K562 (cell line): ENCODE data around the gene NFYC. TPM values are rescaled to one million over a fixed set of nuclear protein-coding genes. Genes with fewer than 3 reads are reported as not detected.

ENCODE experiments used
- ARID2 ChIP-seq: fragments of 450-650 bp; IDR thresholded peaks from 2 replicates; pipeline ENCODE4 v1.6.1; 2017; ENCODE audit warnings: antibody characterized with exemption, mild to moderate bottlenecking
- BHLHE40 ChIP-seq: IDR thresholded peaks from 2 replicates; pipeline ENCODE4 v1.6.1; 2011; ENCODE audit warnings: low read length, improper control_type of control experiment
- CTBP1 ChIP-seq: fragments of 450-650 bp; IDR thresholded peaks from 2 replicates; pipeline ENCODE4 v1.6.1; 2016; ENCODE audit warnings: borderline replicate concordance
- FOXP4 ChIP-seq: sonication (generic); formaldehyde crosslinking; IDR thresholded peaks from 2 replicates; pipeline ENCODE4 v1.8.0; 2022; ENCODE audit warnings: mild to moderate bottlenecking, missing genetic modification reagents, borderline replicate concordance
- HMGXB4 ChIP-seq: sonication (generic); formaldehyde crosslinking; IDR thresholded peaks from 2 replicates; pipeline ENCODE4 v1.8.1; 2023; ENCODE audit warnings: mild to moderate bottlenecking, missing genetic modification reagents
- MCM3 ChIP-seq: fragments of 450-650 bp; IDR thresholded peaks from 2 replicates; pipeline ENCODE4 v1.6.1; 2016
- MYC ChIP-seq, 2 experiments: fragments of 250-450 bp in 1 of 2; sonication (Bioruptor Pico) in 1 of 2; IDR thresholded peaks; 2 replicates each; pipeline versions ENCODE4 v1.5.1 to v1.6.1; 2012 to 2021; ENCODE audit warnings: low read depth in 2 of 2, borderline replicate concordance in 1 of 2, improper control_type of control experiment in 1 of 2, low read length in 1 of 2, mild to moderate bottlenecking in 1 of 2, moderate library complexity in 1 of 2
- NELFE ChIP-seq: IDR thresholded peaks from 2 replicates; pipeline ENCODE4 v1.6.1; 2011; ENCODE audit warnings: mild to moderate bottlenecking; ENCODE audit not compliant: insufficient read depth, insufficient read length
- PRMT5 ChIP-seq: sonication (generic); formaldehyde crosslinking; IDR thresholded peaks from 2 replicates; pipeline ENCODE4 v1.5.0; 2020; ENCODE audit warnings: missing genetic modification reagents
- PTBP1 ChIP-seq: fragments of 200-400 bp; formaldehyde crosslinking; IDR thresholded peaks from 2 replicates; pipeline ENCODE4 v1.6.1; 2017; ENCODE audit warnings: low read depth, low read length
- PTRF ChIP-seq: fragments of 450-650 bp; IDR thresholded peaks from 2 replicates; pipeline ENCODE4 v1.6.1; 2016; ENCODE audit warnings: mild to moderate bottlenecking, missing genetic modification characterization, missing compliant biosample characterization
- TEAD2 ChIP-seq: fragments of 450-650 bp; IDR thresholded peaks from 2 replicates; pipeline ENCODE4 v1.6.1; 2016; ENCODE audit warnings: missing genetic modification characterization, control low read depth, missing compliant biosample characterization
- ZNF696 ChIP-seq: fragments of 250-450 bp; sonication (Bioruptor Pico); conservative IDR thresholded peaks from 2 replicates; pipeline ENCODE4 v1.4.0; 2020; ENCODE audit warnings: mild to moderate bottlenecking, moderate library complexity
- polyA plus RNA-seq, 8 experiments: library from polyadenylated mRNA; depleted of rRNA in 4 of 8; stranded (reverse) in 5 of 8; unstranded in 3 of 8; fragments of >200 nt; fragmentation: Nextera tagmentation in 2 of 8; fragmentation: Illumina TruSeq in 1 of 8; extraction: Ambion mirVana in 2 of 8; extraction: Trizol in 1 of 8; gene quantifications; 2 replicates each; pipeline versions ENCODE4 v1.2.1 to v1.2.3, GENCODE V29; 2011 to 2014; ENCODE audit warnings: inconsistent platforms in 1 of 8, missing spikeins in 1 of 8
- total RNA-seq, 7 experiments: library from RNA; depleted of rRNA in 6 of 7; stranded (reverse); fragments of >200 nt in 6 of 7; fragmentation: Illumina TruSeq in 2 of 7; extraction: Trizol in 2 of 7; gene quantifications; 2 replicates each; pipeline versions ENCODE4 v1.2.1 to v1.2.3, GENCODE V29; 2011 to 2021; ENCODE audit warnings: low replicate concordance in 1 of 7
- TF ChIP-seq, protein P1 (sequence below): fragments of 450-650 bp; IDR thresholded peaks from 2 replicates; pipeline ENCODE4 v1.6.1; 2017; ENCODE audit warnings: antibody characterized with exemption, mild to moderate bottlenecking
- TF ChIP-seq, protein P2 (sequence below), 2 experiments: IDR thresholded peaks; 2 replicates each; pipeline ENCODE4 v1.6.1; 2012; ENCODE audit warnings: improper control_type of control experiment in 2 of 2, low read depth in 2 of 2, low read length in 2 of 2, borderline replicate concordance in 1 of 2

The NFYC gene
- total and polyA plus RNA-seq, 9 of the 15 experiments (the other 6 are each of a cell fraction or from before 2014, with no cell fraction given): 4.8 to 59.8 (median 41.1) TPM

DNA sequence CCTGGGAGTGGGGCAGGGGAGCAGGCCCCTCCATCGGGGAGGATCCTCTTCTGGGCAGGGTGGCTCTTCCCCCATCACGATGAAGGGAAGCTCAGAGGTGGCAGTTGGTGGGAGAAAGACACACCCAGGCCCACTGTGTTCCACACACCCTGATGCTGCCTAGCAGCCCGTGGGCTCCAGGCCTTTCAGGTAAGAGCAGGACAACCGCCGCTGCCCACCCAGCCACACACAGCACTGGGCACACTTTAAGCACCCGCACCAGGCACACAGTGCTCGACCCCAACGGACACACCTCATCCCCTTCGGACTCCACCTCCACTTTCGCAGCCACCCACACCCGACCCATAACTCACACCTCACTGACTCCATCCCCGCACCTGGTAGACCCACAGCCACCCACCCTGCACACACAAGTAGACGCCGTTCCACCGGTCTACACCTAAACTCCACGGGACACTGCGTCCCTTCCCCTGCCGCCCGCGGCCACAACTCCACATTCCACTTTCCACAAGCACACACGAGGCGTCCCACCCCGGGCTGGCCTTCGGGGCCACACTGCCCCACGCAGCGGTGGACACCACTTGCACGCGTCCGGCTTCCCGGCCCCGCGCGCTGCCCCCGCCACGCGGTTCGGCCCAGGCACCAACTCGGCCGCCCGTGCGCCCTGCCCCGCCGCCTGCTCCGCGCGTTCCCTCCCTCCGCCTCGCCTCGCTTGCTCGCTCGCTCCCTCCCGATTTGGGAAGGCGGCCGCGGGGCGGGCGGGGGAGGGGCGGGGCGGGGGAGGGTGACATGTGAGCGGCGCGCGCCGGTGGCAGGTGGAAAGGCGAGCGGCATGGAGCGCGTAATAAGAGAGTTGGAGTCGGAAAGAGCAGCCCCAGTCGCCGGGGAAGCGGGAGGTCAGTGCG, 91.7 kb downstream of the NFYC start, which contains the start of gene KCNQ4 (continued):
- TF ChIP-seq, protein P1, sequence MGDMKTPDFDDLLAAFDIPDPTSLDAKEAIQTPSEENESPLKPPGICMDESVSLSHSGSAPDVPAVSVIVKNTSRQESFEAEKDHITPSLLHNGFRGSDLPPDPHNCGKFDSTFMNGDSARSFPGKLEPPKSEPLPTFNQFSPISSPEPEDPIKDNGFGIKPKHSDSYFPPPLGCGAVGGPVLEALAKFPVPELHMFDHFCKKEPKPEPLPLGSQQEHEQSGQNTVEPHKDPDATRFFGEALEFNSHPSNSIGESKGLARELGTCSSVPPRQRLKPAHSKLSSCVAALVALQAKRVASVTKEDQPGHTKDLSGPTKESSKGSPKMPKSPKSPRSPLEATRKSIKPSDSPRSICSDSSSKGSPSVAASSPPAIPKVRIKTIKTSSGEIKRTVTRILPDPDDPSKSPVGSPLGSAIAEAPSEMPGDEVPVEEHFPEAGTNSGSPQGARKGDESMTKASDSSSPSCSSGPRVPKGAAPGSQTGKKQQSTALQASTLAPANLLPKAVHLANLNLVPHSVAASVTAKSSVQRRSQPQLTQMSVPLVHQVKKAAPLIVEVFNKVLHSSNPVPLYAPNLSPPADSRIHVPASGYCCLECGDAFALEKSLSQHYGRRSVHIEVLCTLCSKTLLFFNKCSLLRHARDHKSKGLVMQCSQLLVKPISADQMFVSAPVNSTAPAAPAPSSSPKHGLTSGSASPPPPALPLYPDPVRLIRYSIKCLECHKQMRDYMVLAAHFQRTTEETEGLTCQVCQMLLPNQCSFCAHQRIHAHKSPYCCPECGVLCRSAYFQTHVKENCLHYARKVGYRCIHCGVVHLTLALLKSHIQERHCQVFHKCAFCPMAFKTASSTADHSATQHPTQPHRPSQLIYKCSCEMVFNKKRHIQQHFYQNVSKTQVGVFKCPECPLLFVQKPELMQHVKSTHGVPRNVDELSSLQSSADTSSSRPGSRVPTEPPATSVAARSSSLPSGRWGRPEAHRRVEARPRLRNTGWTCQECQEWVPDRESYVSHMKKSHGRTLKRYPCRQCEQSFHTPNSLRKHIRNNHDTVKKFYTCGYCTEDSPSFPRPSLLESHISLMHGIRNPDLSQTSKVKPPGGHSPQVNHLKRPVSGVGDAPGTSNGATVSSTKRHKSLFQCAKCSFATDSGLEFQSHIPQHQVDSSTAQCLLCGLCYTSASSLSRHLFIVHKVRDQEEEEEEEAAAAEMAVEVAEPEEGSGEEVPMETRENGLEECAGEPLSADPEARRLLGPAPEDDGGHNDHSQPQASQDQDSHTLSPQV: peak; percentile 58
- TF ChIP-seq MYC (IDR thresholded peaks at IDR 0.05; ENCODE audit: low read depth, low read length): peak; percentile 42; the same call in 1 of the 2 replicates
- peak; percentile 56; the same call in 1 of the 2 replicates for TF ChIP-seq MYC (CRISPR knock-in tag; IDR thresholded peaks at IDR 0.05; ENCODE audit: borderline replicate concordance, low read depth)
- peak; percentile 68 for TF ChIP-seq CTBP1
- no peak for TF ChIP-seq HMGXB4
- TF ChIP-seq ARID2: 0 out of 2 replicates have a peak, but pooled peaks have one; percentile 40
- no peak for TF ChIP-seq ZNF696 (CRISPR knock-in tag)
- no peak for TF ChIP-seq MCM3
- no peak for TF ChIP-seq PTRF (tag)
- TF ChIP-seq TEAD2 (tag): no peak
- TF ChIP-seq FOXP4 (CRISPR knock-in tag): peak; percentile 71; the same call in 1 of the 2 replicates
- TF ChIP-seq, protein P2, sequence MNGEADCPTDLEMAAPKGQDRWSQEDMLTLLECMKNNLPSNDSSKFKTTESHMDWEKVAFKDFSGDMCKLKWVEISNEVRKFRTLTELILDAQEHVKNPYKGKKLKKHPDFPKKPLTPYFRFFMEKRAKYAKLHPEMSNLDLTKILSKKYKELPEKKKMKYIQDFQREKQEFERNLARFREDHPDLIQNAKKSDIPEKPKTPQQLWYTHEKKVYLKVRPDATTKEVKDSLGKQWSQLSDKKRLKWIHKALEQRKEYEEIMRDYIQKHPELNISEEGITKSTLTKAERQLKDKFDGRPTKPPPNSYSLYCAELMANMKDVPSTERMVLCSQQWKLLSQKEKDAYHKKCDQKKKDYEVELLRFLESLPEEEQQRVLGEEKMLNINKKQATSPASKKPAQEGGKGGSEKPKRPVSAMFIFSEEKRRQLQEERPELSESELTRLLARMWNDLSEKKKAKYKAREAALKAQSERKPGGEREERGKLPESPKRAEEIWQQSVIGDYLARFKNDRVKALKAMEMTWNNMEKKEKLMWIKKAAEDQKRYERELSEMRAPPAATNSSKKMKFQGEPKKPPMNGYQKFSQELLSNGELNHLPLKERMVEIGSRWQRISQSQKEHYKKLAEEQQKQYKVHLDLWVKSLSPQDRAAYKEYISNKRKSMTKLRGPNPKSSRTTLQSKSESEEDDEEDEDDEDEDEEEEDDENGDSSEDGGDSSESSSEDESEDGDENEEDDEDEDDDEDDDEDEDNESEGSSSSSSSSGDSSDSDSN (IDR thresholded peaks at IDR 0.05; ENCODE audit: borderline replicate concordance in 1 of 2, low read depth in 2 of 2, low read length in 2 of 2): 0 out of 4 replicates have a peak, but pooled peaks have one; percentile 46 to 55
- TF ChIP-seq BHLHE40: peak; percentile 35; the same call in 1 of the 2 replicates
- no peak for TF ChIP-seq NELFE
- TF ChIP-seq PRMT5 (CRISPR knock-in tag): no peak
- TF ChIP-seq PTBP1: no peak
